Mucosa of descending colon (tissue), 3 donors: ENCODE measurements around the gene PBRM1. TPM values are rescaled to one million over a fixed set of nuclear protein-coding genes. Genes with fewer than 3 reads are reported as not detected.

ENCODE experiments used
- ATAC-seq: fragments of 200-7000 bp; cut with Tn5 transposase; one replicate; pipeline ENCODE4 v1.9.1; 2020; ENCODE audit warnings: mild to moderate bottlenecking, moderate library complexity
- DNase-seq, 3 donors: peaks; one replicate each; pipeline ENCODE4 v3.0.0-alpha.2; 2020
- H3K36me3 ChIP-seq: fragments of 200-600 bp; one replicate; pipeline ENCODE4 v1.8.0; 2021; ENCODE audit warnings: low read depth, mild to moderate bottlenecking
- H3K4me1 ChIP-seq: fragments of 200-600 bp; one replicate; pipeline ENCODE4 v1.8.0; 2021; ENCODE audit warnings: low read depth, mild to moderate bottlenecking
- H3K4me3 ChIP-seq: fragments of 200-600 bp; one replicate; pipeline ENCODE4 v1.8.0; 2021; ENCODE audit warnings: mild to moderate bottlenecking
- H3K9me3 ChIP-seq: fragments of 200-600 bp; one replicate; pipeline ENCODE4 v1.8.0; 2021; ENCODE audit warnings: mild to moderate bottlenecking
- intact Hi-C, 2 donors: fragments of 100-400 bp; cut with DNase I in 1 of 2; cut with micrococcal nuclease in 1 of 2; formaldehyde crosslinking; loops; one replicate each; pipeline versions ENCODE4 v1.11.0 to v1.11.1; 2022; cut with DNase I, micrococcal nuclease
- total RNA-seq, 3 donors: library from RNA; stranded (reverse); fragmentation: NEBNext Ultra II Directional in 2 of 3; extraction: Animal tissue kit (Norgen Biotek cat#: 25700) in 2 of 3; gene quantifications; one replicate each; pipeline versions ENCODE4 v1.2.1 to v1.2.4, GENCODE V29; 2021 to 2023
- TF ChIP-seq, protein P1 (sequence below): fragments of 200-600 bp; IDR thresholded peaks from one replicate; pipeline ENCODE4 v1.8.0; 2022; ENCODE audit warnings: antibody characterized with exemption, mild to moderate bottlenecking
- donor health status: DM: no; HTN: no; CAD: no; lungs with moderate emphysema.
- donor health status: DM: no; HTN: no; CAD: no.
- donor health status: DM: no; HTN: yes; CAD: no.

PBRM1 gene
- total RNA-seq, 3 donors from 2014 or later: 48.5 to 86.1 (median 56.8) TPM

DNA sequence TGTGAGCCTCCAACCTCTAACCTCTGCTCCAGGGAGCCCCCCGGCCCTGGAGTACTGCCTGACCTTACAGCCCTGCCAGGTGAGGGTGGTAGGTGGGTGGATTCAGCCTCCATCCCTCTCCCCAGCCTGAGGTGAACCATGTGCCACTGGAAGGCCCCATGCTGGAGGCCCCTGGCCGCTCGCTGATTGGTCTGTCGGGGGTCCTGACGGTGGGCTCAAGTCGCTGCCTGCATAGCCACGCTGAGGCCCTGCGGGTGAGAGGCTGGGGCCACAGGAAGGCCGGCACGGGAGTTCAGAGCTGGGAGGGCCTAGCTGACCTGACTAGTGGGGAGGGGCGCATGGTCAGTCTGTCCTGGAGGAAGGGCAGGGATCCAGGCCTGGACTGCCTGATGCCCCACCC is 171.1 kb downstream of the PBRM1 start:
- TF ChIP-seq, protein P1, sequence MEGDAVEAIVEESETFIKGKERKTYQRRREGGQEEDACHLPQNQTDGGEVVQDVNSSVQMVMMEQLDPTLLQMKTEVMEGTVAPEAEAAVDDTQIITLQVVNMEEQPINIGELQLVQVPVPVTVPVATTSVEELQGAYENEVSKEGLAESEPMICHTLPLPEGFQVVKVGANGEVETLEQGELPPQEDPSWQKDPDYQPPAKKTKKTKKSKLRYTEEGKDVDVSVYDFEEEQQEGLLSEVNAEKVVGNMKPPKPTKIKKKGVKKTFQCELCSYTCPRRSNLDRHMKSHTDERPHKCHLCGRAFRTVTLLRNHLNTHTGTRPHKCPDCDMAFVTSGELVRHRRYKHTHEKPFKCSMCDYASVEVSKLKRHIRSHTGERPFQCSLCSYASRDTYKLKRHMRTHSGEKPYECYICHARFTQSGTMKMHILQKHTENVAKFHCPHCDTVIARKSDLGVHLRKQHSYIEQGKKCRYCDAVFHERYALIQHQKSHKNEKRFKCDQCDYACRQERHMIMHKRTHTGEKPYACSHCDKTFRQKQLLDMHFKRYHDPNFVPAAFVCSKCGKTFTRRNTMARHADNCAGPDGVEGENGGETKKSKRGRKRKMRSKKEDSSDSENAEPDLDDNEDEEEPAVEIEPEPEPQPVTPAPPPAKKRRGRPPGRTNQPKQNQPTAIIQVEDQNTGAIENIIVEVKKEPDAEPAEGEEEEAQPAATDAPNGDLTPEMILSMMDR: no peak
- H3K4me3 ChIP-seq: no peak overlapping the region
- no peaks in the 10 kb centered on the region for H3K36me3 ChIP-seq
- no peaks in the 10 kb centered on the region for H3K9me3 ChIP-seq
- intact Hi-C loops: no loop called here
- DNase-seq (no peak), ATAC-seq (no peak)
- H3K4me1 ChIP-seq: peaks cover 2% of the 10 kb centered on the region

DNA sequence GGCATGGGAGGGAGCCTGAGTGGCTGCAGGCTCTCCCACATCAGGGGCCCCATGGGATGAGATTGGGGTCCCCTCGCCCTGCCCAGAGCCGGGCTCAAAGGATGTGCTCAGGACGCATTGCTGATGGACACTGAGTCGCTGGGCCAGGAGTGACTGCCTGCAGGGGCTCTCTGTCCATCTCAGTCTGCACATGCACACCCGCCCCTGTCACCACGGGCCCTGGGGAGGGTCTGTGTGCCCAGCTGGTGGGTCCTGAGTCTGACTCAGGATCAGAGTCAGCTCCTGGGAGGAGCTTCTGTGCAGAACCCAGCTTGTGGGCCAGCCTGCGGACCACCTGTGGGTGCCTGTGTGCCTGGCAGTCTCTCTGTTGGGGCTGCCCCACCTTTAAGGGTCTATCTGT is 172.4 kb downstream of the PBRM1 start:
- no peaks in the 10 kb centered on the region for H3K36me3 ChIP-seq
- no peak overlapping the region for H3K4me3 ChIP-seq
- no peak for ATAC-seq
- TF ChIP-seq, protein P1: no peak
- no peaks in the 10 kb centered on the region for H3K9me3 ChIP-seq
- DNase-seq: no peak
- no peaks in the 10 kb centered on the region for H3K4me1 ChIP-seq
- intact Hi-C loops: no loop called here

DNA sequence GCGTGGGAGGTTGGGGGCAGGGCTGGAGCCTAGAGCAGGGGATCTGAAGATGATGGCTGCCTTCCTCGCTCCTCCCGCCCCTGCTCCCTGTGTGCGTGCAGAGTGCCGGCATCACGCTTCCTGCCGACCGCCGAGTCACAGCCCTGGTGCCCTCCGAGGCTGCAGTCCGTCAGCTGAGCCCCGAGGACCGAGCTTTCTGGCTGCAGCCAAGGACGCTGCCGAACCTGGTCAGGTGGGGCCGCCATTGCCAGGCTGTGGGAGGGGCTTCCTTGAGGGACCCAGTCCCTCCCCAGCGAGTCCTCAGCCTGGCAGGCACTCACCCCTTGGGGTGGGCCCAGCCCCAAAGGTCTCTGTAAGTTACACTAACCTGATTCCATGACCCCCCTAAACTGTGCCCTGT is 173.0 kb downstream of the PBRM1 start:
- intact Hi-C loops: no loop called here
- no peaks in the 10 kb centered on the region for H3K4me1 ChIP-seq
- no peaks in the 10 kb centered on the region for H3K9me3 ChIP-seq
- no peak overlapping the region for H3K4me3 ChIP-seq
- ATAC-seq (no peak), DNase-seq (no peak)
- H3K36me3 ChIP-seq: no peaks in the 10 kb centered on the region
- TF ChIP-seq, protein P1: no peak

DNA sequence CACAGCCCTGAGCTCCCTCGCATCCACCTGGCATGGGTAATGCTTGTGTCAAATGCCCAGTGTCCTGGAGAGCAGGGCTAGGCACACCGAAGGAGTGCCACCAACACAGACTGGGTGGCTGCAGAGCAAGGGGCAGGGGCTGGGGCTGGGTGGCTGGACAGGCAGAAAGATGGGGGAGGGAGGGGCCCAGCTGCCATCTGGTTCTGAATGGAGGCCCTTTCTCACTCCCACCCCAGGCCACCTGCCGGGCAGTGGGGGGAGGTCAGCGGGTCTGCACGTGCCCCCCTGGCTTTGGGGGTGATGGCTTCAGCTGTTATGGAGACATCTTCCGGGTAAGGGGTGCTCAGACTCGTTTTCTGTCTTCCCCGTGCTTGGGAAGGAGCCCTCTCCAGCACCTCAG is 173.6 kb downstream of the PBRM1 start:
- ATAC-seq (no peak), DNase-seq (no peak)
- Histone ChIP-seq H3K4me3 (no peak overlapping the region), H3K4me1 (no peaks in the 10 kb centered on the region), H3K9me3 (no peaks in the 10 kb centered on the region), H3K36me3 (no peaks in the 10 kb centered on the region)
- TF ChIP-seq, protein P1: no peak
- intact Hi-C loops: no loop called here

DNA sequence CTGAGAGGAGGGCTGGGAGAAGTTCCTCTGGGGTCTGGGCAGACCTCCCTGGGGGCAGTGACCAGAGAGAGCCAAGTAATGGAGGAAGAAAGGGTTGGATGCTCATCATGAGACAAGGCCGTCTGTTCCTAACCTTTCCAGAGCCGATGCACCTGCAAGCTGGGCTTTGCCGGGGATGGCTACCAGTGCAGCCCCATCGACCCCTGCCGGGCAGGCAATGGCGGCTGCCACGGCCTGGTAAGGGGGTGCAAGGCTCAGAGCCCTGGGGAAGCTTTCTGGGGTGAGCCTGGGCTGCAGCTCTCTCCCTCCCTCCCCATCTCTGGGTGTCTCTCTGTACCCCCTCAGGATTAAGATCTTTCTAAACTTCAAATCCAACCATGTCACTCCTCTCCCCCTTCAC is 174.2 kb downstream of the PBRM1 start:
- no peak for DNase-seq
- Histone ChIP-seq H3K9me3 (no peaks in the 10 kb centered on the region), H3K4me3 (no peak overlapping the region), H3K4me1 (no peaks in the 10 kb centered on the region), H3K36me3 (no peaks in the 10 kb centered on the region)
- no peak for ATAC-seq
- intact Hi-C loops: no loop called here
- TF ChIP-seq, protein P1: no peak

DNA sequence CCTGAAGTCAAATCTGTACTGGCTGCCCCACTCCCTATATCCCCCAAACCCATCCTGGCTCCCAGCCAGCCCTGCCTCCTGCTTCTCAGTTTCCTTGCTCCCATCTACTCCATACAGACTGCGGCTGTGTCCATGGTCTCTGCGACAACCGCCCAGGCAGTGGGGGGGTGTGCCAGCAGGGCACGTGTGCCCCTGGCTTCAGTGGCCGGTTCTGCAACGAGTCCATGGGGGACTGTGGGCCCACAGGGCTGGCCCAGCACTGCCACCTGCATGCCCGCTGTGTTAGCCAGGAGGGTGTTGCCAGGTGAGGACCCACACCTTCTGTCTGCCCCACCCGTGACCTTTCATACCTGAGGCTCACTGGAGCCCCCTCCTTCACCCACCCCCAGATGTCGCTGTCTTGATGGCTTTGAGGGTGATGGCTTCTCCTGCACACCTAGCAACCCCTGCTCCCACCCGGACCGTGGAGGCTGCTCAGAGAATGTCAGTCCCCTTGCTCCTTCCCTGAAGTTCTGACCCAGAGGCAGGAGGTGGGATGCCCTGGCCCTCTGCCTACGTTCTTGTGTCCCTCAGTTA is 175.9 kb downstream of the PBRM1 start:
- ATAC-seq (no peak), DNase-seq (no peak)
- Histone ChIP-seq H3K9me3 (no peaks in the 10 kb centered on the region), H3K36me3 (no peaks in the 10 kb centered on the region), H3K4me3 (no peak overlapping the region), H3K4me1 (no peaks in the 10 kb centered on the region)
- TF ChIP-seq, protein P1: no peak
- intact Hi-C loops: no loop called here
